Measurements from ENCODE around the gene NF2.

DNA sequence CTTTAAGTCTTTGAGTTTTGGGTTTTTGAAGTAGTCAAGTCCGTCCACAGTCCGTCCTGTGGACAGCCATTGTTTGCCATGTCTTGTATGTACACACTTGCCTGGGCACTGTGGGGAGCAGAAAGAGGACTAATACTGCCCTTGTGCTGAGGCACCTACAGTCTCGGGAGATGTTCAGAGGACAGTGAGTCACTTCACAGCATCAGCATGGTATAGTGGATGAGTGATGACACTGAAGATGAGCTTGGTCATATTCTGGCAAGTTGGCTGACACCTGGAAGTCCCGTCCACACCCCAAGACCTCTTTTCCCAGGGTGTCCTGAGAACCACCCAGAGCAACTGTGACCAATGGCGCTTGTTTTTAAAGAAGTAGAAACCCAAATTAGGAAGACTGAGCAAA, 29.2 kb downstream of the NF2 start:
- TF ChIP-seq EZH2phosphoT487 (IDR thresholded peaks at IDR 0.05; ENCODE audit: unreplicated experiment) (no peak), POLR2AphosphoS5 (IDR thresholded peaks at IDR 0.05; ENCODE audit: low read depth) (no peak)
